GM19324 (cell line): ENCODE results near the gene KATNB1.
"Not testable (repeated sequence)": the region's sequence is repeated elsewhere in the genome, so short reads cannot be mapped to it uniquely, and the experiment has no call there.

ENCODE experiments used
- ATAC-seq: cut with Tn5 transposase; IDR thresholded peaks from one replicate; pipeline ENCODE4 v1.9.1; 2021; ENCODE audit warnings: mild to moderate bottlenecking, moderate library complexity; ENCODE audit not compliant: unreplicated experiment, low FRiP score

Gene KATNB1

GRCh38 chr16:57700781-57701551, 34.6 kb upstream of the KATNB1 start:
- ATAC-seq, result no peak

DNA sequence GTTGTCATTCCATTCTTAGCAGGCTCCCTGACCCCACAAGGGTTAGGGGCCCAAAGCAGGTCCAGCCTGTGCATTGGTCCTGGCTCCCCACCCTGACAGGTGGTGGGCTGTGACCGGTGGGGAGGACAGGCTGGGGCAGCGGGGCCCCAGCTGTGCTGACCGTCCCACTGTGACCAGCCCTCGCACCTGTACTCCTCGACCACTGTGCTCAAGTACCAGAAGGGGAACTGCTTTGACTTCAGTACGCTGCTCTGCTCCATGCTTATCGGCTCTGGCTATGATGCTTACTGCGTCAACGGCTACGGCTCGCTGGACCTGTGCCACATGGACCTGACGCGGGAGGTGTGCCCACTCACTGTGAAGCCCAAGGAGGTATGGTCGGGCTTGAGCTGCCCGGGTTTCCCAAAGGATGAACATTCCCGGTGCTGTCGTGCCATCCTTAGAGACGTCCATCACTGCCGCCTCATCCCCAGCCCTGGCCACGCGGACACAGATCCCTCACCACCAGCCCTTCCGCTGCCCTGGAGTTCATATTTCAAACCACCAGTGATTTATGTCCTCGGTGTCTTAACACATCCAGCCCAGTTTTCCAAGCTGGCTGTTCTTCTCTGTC, 33.7 kb upstream of the KATNB1 start:
- ATAC-seq, result no peak

DNA sequence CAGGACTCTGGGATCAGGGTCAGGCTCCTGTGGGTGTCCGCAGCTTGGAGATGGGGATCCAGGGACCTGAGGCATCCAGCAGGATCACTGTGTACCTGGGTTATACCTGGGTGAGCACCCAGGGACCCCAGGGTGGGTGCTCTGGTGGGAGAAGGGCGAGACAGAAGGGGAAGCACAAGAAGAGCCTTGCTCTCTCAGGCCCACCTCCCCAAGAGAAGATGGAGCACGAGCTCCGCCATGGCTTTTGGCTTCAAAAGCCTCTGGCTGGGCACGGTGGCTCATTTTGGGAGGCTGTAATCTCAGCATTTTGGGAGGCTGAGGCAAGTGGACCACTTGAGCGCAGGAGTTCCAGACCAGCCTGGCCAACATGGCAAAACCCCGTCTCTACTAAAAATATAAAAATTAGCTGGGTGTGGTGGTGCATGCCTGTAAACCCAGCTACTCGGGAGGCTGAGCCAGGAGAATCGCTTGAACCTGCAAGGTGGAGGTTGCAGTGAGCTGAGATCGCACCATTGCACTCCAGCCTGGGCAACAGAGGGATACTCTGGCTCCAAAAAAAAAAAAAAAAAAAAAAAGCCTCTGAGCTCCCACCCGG, 32.1 kb upstream of the KATNB1 start:
- ATAC-seq, result no peak

GRCh38 chr16:57704011-57704904, 31.3 kb upstream of the KATNB1 start:
- ATAC-seq, result no peak

DNA sequence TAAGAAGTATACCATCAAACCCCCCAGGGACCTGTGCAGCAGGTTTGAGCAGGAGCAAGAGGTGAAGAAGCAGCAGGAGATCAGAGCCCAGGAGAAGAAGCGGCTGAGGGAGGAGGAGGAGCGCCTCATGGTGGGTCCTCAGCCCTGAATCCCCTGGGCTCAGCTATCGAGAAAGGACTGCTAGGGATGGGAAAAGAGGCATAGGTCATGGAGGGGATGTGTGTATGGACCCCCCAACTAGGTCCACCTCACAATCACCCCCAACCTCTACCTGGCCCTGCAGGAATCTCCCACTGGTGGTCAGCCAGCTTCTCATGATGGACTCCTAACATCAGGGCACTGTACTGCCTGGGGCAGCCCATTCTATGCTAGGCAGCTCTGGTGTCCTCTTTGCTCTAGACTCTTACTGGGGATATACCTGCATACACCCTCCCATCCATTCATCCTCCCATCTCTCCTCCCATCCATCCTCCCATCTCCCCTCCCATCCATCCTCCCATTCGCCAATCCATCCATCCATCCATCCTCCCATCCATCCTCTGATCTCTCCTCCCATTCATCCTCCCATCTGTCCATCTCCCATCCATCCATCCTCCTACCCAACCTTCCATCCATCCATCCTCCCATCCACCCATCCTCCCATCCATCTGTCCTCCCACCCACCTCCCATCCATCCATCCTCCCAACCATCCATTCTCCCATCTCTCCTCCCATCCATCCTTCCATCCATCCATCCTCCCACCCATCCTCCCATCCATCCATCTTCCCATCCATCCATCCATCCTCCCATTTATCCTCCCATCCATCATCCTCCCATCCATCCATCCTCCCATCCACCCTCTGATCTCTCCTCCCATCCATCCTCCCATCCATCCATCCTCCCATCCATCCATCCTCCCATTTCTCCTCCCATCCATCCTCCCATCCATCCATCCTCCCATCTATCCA, 30.4 kb upstream of the KATNB1 start:
- no peak for ATAC-seq

DNA sequence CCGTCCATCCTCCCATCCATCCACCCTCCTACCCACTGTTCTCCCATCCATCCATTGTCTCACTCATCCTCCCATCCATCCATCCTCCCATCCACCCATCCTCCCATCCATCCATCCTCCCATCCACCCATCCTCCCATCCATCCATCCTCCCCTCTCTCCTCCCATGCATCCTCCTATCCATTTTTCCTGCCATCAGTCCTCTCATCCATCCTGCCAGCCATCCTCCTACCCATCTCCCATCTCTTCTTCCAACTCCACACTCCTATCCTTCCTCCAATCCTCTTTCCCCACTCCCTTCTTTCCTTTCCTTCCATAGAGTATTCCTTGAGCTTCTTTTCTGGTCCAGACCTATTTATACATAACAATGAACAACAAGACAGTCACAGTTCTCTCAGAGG, 28.9 kb upstream of the KATNB1 start:
- no peak for ATAC-seq

DNA sequence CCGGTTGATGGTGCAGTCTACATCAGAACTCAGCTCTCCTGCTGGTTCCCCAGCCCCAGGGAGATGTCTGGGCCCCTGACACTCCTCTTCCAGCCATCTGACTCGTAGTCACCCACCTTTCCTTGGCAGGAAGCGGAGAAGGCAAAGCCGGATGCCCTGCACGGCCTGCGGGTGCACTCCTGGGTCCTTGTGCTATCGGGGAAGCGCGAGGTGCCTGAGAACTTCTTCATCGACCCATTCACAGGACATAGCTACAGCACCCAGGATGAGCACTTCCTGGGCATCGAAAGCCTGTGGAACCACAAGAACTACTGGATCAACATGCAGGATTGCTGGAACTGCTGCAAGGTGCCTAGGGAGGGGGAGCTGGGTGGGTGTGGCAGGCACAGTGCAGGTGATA, 28.2 kb upstream of the KATNB1 start:
- no peak for ATAC-seq

DNA sequence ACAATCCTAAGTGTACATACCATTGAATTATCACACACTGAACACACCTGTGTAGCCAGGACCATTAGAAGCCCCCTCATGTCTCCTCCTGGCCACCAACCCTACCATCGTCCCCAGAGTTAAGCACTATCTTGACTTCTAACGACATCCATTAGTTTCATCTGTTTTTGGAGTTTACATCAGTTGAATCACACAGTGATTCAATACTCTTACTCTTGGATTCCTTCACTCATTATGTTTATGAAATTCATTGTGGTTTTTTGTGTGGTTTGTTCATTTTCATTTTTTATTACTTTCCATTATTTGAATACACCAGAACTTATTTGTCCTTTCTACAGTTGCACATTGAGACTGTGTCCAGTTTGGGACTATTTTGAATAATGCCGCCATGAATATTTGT, 27.4 kb upstream of the KATNB1 start:
- ATAC-seq, result no peak

GRCh38 chr16:57709663-57710062, 25.9 kb upstream of the KATNB1 start:
- ATAC-seq, result no peak

GRCh38 chr16:57711346-57711745, 24.2 kb upstream of the KATNB1 start:
- no peak for ATAC-seq

DNA sequence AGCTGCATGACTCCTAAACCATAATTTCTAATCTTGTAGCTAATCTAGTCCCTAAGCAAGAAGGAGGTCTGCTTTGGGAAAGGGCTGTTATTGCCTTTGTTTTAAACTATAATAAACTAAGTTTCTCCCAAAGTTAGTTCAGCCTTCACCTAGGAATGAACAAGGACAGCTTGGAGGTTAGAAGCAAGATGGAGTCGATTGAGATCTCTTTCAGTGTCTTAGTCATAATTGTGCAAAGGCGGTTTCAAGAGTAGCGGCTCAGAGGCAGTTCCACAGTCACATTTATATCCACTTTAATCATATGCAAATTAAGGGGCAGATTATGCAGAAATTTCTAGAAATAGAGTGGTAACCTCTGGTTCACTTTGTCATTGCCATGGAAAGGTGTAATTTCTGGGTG, 23.6 kb upstream of the KATNB1 start:
- ATAC-seq, result no peak

- ATAC-seq, result not testable (repeated sequence)
These were observed 23.0 kb upstream of the KATNB1 start for GRCh38 chr16:57712569-57712968.

DNA sequence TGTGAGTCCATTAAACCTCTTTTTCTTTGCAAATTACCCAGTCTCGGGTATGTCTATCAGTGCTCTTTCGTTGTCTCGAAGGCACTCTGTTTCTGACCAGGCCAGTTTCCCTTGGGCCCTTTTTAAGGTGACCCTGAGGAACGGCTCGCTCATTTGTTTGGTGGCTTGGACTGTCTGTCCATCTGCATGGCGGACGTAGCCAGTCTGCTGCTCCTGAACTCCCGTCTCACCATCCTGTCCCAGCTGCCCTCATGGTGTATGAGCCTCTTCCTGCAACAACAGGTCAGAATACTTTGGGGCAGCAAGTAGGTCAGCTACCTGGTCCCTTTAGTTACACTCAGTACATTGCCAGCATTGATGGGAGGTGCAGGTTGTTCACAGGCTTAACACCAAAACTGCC, 22.0 kb upstream of the KATNB1 start:
- no peak for ATAC-seq

DNA sequence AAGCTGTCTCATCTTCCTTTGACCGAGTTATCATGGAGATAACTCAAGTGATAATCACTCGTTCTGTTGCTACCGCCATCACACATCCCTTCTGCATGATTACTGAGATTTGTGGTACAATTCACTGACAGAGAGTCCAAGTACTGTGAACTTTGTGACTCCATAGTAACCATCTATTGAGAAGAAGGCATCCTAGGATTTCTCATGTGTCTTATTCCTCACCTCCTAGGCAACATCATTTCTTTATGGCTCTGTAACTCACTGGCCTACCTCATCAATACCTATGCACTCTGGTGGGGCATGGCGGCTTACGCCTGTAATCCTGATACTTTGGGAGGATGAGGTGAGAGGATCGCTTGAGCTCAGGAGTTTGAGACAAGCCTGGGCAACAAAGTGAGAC, 21.5 kb upstream of the KATNB1 start:
- no peak for ATAC-seq

GRCh38 chr16:57720142-57720575, 15.4 kb upstream of the KATNB1 start:
- no peak for ATAC-seq

DNA sequence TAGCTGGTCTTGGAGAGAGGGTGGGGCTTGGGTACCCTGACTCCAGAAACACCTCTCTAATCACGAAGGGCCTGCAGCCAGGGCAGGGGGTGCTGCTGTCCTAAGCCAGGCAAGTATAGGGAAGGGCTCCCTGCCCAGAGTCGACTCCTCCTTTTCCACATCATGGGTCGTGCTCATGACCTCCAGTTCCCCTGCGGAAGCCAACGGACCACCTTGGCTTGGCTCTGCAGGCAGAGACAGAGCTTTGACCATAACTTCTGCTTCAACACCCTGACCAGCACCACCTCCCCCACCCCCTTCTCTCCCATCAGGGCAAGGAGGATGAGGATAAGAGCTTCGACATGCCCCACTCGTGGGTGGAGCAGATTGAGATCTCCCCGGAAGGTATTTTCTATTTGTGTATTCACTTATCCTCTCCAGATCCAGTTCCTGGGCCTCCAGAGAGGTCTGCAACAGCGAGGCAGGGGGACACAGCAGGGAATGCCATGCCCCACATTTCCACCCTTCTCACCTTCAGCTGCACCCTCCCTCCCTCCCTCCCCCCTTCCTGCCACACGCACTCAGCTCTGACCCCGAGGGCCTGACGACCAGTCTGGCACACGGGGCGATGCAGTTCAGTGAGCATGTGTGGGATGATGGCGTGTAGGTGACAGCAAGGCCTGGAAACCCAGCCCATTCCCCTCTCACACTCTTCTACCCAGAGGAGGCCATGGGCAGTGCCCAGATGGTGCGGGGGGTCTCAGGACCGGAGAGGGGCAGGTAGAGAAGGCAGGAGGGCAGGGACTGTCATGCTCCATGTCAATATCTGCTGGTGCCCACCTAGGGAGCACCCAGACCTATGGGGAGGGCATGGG, 14.0 kb upstream of the KATNB1 start:
- no peak for ATAC-seq

DNA sequence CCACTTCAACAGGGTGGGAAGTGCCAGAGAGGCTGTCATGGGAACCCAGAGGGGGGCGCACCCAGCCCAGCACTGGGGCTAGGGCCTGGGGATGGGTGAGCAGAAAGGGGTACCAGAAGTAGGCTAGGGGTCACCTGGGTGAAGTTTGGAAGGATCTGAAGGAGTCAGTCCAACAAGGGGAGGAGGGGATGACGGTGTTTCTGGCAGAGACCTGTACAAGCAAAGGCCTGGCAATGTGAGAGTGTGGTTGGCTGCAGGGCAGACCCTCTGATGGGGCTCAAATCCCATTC, 13.4 kb upstream of the KATNB1 start:
- no peak for ATAC-seq

- no peak for ATAC-seq
These were observed 12.9 kb upstream of the KATNB1 start for GRCh38 chr16:57722651-57723050.

DNA sequence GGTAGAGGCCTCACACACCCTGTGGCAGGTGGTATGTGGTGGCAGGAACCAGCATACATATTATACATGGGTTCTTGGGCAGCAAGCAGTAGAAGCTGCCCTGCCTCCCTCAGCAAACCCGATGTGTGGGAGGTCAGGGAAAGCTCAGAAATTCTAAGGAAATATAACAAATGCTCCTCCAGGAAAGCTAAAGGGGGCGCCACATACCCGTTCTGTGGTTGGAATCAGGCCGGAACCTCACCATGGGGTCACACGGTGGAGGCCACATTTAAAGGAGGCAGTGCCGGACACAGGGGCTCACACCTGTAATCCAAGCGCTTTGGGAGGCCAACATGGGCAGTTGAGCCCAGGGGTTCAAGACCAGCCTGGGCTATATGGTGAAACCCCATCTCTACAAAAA, 12.4 kb upstream of the KATNB1 start:
- ATAC-seq, result no peak
